HUES48 (cell line): Measurements from ENCODE around the gene MTNR1A.

Experiments
- H3K27ac ChIP-seq: one replicate; pipeline ENCODE4 v1.7.0; 2013; ENCODE audit warnings: low read depth, low read length, inconsistent platforms
- H3K27me3 ChIP-seq: 2 replicates; pipeline ENCODE4 v1.6.1; 2013; ENCODE audit warnings: mild to moderate bottlenecking, low read length; ENCODE audit not compliant: control insufficient read depth, insufficient read depth
- H3K36me3 ChIP-seq: 2 replicates; pipeline ENCODE4 v1.6.1; 2013; ENCODE audit warnings: low read length; ENCODE audit not compliant: control insufficient read depth, insufficient read depth
- H3K4me1 ChIP-seq: 2 replicates; pipeline ENCODE4 v1.6.1; 2013; ENCODE audit warnings: mild to moderate bottlenecking, low read length; ENCODE audit not compliant: control insufficient read depth, insufficient read depth
- H3K4me3 ChIP-seq: 2 replicates; pipeline ENCODE4 v1.5.1; 2013; ENCODE audit warnings: mild to moderate bottlenecking, low read depth, low read length
- H3K9ac ChIP-seq: 2 replicates; pipeline ENCODE4 v1.6.1; 2013; ENCODE audit warnings: mild to moderate bottlenecking, low read depth, low read length, moderate library complexity
- H3K9me3 ChIP-seq: 2 replicates; pipeline ENCODE4 v1.6.1; 2013; ENCODE audit warnings: low read length; ENCODE audit not compliant: control insufficient read depth, insufficient read depth

The MTNR1A gene

DNA sequence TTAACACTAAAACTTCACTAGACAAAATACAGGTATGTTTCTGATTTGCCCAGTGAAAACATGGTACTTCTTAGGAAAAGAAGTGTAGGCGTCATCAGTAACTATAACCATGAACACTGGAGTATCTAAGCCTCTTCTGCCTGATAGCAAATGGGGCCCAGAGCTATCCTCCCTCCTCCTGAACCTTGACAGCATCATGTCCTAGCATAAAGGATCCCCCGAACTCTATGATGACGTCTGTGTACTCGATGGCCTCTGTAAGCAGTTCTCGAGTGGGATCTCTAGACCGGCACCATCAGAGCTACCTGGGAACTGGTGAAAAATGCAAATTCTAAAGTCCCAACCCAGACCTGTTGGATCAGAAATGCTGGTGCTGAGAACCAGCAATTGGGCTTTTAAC is 36.3 kb upstream of the MTNR1A start:
- no peak overlapping the region for H3K4me3 ChIP-seq
- H3K36me3 ChIP-seq, result peaks cover 78% of the 10 kb centered on the region
- H3K27ac ChIP-seq, result no peak overlapping the region
- H3K9me3 ChIP-seq, result no peaks in the 10 kb centered on the region
- no peaks in the 10 kb centered on the region for H3K27me3 ChIP-seq
- no peak overlapping the region for H3K9ac ChIP-seq
- no peaks in the 10 kb centered on the region for H3K4me1 ChIP-seq

DNA sequence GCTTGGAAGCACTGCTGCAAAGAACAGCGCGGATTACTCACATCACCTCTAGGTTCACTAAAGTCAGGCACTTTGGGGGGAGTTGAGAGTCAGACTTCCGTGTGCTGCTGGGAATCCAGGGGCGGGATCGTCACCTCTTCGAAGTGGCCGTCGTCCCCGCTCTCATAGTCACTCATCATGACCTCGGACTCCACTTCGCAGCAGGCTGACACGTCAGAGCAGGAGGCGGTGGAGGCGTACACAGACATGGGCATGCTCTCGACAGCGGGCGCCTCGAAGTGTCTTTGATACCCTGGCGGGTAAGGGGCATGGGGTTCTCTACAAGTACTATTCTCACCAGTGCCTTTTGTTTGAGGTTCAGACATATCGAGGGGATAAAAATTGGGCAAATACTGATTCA is 33.1 kb upstream of the MTNR1A start:
- Histone ChIP-seq H3K9me3 (no peaks in the 10 kb centered on the region), H3K36me3 (peaks cover 64% of the 10 kb centered on the region), H3K27ac (no peak overlapping the region), H3K27me3 (no peaks in the 10 kb centered on the region), H3K4me3 (no peak overlapping the region), H3K4me1 (no peaks in the 10 kb centered on the region), H3K9ac (no peak overlapping the region)

DNA sequence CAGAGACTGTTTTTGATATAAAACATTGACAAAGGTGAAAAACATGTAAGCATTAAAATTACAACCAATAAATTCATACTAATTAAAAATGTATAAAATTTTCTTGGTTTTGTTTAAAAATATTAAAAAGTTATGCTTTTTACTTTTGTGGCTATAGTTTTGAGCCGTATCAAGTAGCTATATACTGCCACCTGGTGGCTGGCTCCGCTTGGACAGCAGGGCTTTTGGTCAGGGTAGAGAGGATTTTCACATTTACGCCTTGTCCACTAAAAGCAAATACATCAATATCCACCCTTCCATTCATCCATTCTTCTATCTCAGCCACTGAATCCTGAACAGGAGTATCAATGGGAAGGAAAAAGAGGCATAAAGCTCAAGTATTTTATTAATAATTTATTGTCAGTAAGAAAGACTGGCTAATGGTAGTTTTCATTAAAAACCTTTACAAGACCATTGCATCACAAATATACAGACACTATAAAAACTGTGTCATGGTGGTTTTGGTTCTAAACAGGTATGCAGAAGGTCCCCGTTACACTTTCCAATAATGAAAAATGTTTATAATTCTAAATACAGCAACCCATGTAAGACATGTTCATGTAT is 32.1 kb upstream of the MTNR1A start:
- Histone ChIP-seq H3K4me1 (no peaks in the 10 kb centered on the region), H3K4me3 (no peak overlapping the region), H3K9ac (no peak overlapping the region), H3K36me3 (peaks cover 62% of the 10 kb centered on the region), H3K27me3 (no peaks in the 10 kb centered on the region), H3K27ac (no peak overlapping the region), H3K9me3 (no peaks in the 10 kb centered on the region; the same call in 1 of the 2 replicates)

DNA sequence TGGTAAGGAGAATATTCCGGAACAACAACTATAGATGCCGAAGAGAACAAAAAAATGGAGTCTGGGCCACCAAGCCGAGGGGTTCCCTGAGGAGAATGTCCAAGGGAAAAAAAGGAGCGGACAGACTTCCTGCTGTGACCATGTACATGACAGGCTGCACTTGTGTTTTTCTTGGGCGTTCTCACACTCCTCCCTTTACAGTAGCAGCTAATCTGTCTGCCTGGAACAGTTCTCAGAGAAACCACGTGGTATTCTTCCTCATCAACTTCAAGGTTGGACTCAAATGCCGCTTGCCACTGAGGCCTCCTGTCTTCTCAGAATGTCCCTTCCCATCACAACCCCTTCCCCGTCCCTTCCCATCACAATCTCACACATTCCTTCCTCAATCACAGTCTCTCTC is 30.8 kb upstream of the MTNR1A start:
- Histone ChIP-seq H3K27me3 (no peaks in the 10 kb centered on the region), H3K9me3 (no peaks in the 10 kb centered on the region; the same call in 1 of the 2 replicates), H3K9ac (no peak overlapping the region), H3K27ac (no peak overlapping the region), H3K4me1 (no peaks in the 10 kb centered on the region), H3K4me3 (no peak overlapping the region), H3K36me3 (peaks cover 53% of the 10 kb centered on the region)

DNA sequence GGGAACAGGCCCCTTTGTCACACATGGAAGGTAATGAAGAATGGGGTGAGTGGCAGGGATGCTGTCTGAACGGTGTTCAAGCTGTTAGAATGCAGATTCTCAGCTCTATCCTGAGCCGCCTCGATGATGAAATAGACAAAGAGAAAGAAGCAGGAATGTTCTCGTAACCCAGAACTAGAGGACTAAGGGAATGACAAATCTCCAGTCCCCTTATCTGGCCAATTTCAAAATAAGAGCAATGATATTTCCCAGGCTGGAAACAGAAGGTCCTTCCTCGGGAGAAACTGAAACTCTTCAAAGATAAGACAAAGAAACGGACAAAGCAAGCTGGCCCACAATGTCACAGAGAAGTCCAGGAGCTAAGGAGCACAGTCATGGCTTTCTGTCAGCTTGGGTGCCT is 29.5 kb upstream of the MTNR1A start:
- Histone ChIP-seq H3K4me3 (no peak overlapping the region), H3K9ac (no peak overlapping the region), H3K27ac (no peak overlapping the region), H3K36me3 (peaks cover 48% of the 10 kb centered on the region), H3K9me3 (no peaks in the 10 kb centered on the region; the same call in 1 of the 2 replicates), H3K27me3 (no peaks in the 10 kb centered on the region), H3K4me1 (no peaks in the 10 kb centered on the region)

DNA sequence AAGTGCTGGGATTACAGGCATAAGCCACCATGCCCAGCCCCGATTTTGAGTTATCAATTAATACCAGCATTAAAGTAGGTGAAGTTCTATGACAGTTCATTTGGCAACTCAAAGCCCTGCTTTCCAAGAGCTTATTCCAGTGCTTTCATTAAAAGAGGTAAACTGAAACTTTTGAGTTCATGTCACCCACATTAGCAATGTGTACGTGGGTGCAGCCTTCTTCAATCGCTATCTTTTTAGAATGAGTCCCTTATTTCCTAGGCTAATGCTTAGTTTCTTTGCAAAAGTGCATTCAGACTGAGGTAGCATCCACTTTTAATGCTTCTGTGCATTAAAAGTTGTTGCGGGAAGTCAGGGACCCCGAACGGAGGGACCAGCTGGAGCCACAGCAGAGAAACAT is 26.1 kb upstream of the MTNR1A start:
- no peaks in the 10 kb centered on the region for H3K27me3 ChIP-seq
- no peak overlapping the region for H3K4me3 ChIP-seq
- H3K27ac ChIP-seq, result no peak overlapping the region
- H3K9ac ChIP-seq, result no peak overlapping the region
- H3K9me3 ChIP-seq, result no peaks in the 10 kb centered on the region; the same call in 1 of the 2 replicates
- no peaks in the 10 kb centered on the region for H3K4me1 ChIP-seq
- H3K36me3 ChIP-seq, result peaks cover 23% of the 10 kb centered on the region

DNA sequence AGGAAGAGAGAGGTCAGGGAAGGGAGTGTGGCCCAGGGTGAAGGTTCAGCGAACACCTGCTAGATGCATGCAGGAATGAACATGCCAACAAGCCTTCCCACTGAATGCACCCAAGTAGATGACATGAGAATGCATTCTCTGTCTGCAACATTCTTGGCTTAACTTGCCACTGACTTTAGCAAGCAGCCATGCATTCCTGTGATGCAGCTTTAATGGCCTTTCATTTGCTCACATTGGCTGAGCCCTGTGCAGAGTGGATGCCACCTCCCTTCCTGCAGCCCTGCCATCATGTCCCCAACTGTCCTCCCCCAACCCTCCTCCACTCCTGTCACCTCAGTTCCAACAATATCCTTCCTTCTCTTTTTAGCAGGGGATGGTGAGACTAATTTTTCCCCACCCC is 25.3 kb upstream of the MTNR1A start:
- Histone ChIP-seq H3K27me3 (no peaks in the 10 kb centered on the region), H3K9me3 (no peaks in the 10 kb centered on the region; the same call in 1 of the 2 replicates), H3K4me1 (no peaks in the 10 kb centered on the region), H3K36me3 (peaks cover 18% of the 10 kb centered on the region), H3K27ac (no peak overlapping the region), H3K4me3 (no peak overlapping the region), H3K9ac (no peak overlapping the region)

DNA sequence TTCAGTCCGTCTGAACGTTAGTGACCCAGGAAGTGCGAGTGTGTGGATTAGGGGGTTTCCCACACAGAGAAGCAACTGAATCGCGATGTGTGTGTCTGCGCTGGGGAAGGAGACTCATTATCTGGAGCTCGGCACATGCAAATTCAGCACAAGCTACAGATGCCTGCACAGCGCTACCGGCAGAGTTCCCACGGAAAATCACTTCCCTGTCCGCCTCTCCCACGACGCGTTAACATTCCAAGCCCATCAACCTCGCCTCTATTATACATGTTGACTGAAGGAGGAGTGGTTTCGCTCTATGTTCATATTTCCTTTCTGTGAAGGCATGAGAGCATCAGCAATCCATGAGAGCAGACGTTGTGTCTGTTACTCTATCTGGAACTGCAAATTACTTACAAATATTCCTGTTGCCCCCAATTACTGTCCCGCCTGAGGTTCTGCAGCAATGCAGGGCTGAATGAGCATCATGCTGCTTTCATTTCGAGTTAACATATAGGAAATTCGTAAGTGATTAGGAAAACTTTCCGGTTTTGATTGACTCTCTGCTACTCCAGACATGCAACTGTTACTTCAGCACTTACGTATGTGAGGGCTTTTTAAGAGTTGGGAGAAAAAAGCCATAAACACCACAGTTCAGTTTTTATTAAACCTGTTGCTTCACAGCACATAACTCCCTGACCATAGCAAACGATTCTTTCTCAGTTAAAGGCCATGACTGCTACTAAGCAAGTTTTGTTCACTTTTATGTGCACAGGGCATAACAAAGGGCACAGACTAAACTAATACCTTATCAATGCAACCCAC is 15.0 kb upstream of the MTNR1A start:
- Histone ChIP-seq H3K4me3 (no peak overlapping the region), H3K9ac (no peak overlapping the region), H3K27me3 (no peaks in the 10 kb centered on the region), H3K4me1 (peaks cover 3% of the 10 kb centered on the region; the same call in 1 of the 2 replicates), H3K27ac (no peak overlapping the region), H3K36me3 (no peaks in the 10 kb centered on the region), H3K9me3 (no peaks in the 10 kb centered on the region)

DNA sequence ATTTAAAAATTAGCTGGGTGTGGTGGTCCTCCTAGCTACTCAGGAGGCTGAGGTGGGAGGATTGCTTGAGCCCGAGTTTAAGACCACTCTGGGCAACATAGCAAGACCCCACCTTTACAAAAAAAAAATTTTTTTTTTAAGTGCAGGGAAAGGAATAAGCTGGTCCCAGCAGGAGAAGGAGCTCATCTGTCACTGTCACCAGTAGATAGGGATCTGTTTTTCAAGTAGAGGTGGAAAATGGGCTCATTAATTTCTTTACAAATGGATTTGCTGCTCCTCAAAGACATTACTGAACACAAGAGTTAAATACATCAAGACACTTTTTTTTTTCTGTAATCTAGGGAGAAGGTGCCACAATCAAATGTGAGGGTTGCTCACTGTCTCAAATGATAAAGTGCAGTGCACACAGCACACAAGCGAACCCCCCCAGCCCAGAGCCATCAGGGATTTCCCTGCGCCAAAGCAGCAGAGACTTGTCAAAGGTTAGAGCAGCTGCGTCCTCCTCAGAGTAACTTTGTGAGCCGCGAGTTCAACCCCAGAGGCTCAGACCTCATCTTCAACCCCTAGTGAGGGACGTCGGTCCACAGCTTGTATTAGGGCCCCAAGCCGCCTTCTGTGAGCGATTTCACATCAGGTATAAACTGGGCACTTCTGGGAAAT is 14.3 kb upstream of the MTNR1A start:
- Histone ChIP-seq H3K4me3 (no peak overlapping the region), H3K9me3 (no peaks in the 10 kb centered on the region), H3K27me3 (no peaks in the 10 kb centered on the region), H3K4me1 (peaks cover 3% of the 10 kb centered on the region; the same call in 1 of the 2 replicates), H3K27ac (no peak overlapping the region), H3K36me3 (no peaks in the 10 kb centered on the region), H3K9ac (no peak overlapping the region)

DNA sequence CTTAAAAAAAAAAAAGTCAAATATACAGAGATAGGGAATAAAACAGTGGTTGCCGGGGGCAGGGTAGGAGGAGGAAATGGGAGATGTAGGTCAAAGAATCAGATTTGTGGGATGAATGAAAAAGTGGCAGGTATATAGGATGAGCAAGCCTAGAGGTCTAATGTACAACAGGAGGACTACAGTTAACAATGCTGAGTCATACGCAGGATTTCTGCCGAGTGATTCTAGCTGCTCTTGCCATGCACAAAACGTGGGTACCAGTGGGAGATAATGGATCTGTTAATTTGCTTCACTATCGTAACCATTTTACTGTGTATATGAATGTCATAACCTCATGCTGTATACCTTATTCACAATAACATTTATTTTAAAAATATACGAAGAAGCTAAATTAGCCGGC is 10.7 kb upstream of the MTNR1A start:
- H3K27ac ChIP-seq, result no peak overlapping the region
- no peak overlapping the region for H3K9ac ChIP-seq
- no peaks in the 10 kb centered on the region for H3K27me3 ChIP-seq
- no peaks in the 10 kb centered on the region for H3K9me3 ChIP-seq
- H3K36me3 ChIP-seq, result no peaks in the 10 kb centered on the region
- H3K4me1 ChIP-seq, result peaks cover 3% of the 10 kb centered on the region; the same call in 1 of the 2 replicates
- H3K4me3 ChIP-seq, result no peak overlapping the region

DNA sequence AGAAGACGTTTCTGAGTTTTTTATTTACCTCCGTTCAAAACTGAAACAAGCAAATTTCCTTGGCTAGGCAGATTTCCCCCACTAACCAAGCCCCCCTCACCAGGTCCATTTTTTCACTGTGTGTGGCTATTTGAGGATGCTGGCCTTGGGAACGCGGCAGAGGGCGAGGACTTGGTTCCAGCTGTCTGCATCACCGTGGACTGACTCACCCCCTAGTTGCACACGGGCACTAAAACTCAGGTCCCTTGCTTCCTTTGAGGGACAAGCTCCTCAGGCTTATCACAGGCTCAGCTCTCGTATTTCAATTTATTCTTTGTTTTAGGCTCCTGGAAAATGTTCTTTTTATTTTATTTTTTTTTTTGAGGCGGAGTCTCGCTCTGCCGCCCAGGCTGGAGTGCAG is 8.4 kb upstream of the MTNR1A start:
- Histone ChIP-seq H3K36me3 (no peaks in the 10 kb centered on the region), H3K4me1 (no peaks in the 10 kb centered on the region), H3K27ac (no peak overlapping the region), H3K9me3 (no peaks in the 10 kb centered on the region), H3K9ac (no peak overlapping the region), H3K27me3 (no peaks in the 10 kb centered on the region), H3K4me3 (no peak overlapping the region)
